PC-9 (cell line): ENCODE measurements around the gene POMT1. TPM values are rescaled to one million over a fixed set of nuclear protein-coding genes. Genes with fewer than 3 reads are reported as not detected.

Experiments
- BruUV-seq: library from RNA; stranded (reverse); fragments of 400-500 nt; replicated peaks from 2 replicates; lab custom pipeline; 2021; lab: Mats Ljungman, UMichigan
- CTCF ChIA-PET: fragments of 300-600 bp; sonication (Branson Sonifier 250); formaldehyde crosslinking; loops from one replicate; lab custom pipeline; 2022; ENCODE audit warnings: antibody characterized with exemption; lab: Charles Lee
- POLR2A ChIA-PET: fragments of 300-600 bp; sonication (Branson Sonifier 250); formaldehyde crosslinking; loops from one replicate; lab custom pipeline; 2022; ENCODE audit warnings: antibody characterized with exemption; ENCODE audit not compliant: unreplicated experiment; lab: Charles Lee
- DNase-seq, 2 experiments: peaks; one replicate each; pipeline versions ENCODE4 v3.0.0 to v3.0.0-alpha.2; 2015 to 2022; ENCODE audit warnings: mixed read lengths in 1 of 2
- H2AFZ ChIP-seq: fragments of 200-600 bp; sonication (generic); 2 replicates; pipeline ENCODE4 v1.8.1; 2017; ENCODE audit warnings: antibody characterized with exemption
- H3F3A ChIP-seq: fragments of 200-600 bp; sonication (generic); 2 replicates; pipeline ENCODE4 v1.8.1; 2017; ENCODE audit warnings: antibody characterized with exemption, mild to moderate bottlenecking, low read depth; ENCODE audit not compliant: insufficient read depth
- H3K27ac ChIP-seq: fragments of 200-600 bp; sonication (generic); 2 replicates; pipeline ENCODE4 v1.6.1; 2016; ENCODE audit warnings: mixed run types
- H3K27me3 ChIP-seq: fragments of 200-600 bp; sonication (generic); 2 replicates; pipeline ENCODE4 v1.6.1; 2016; ENCODE audit warnings: low read depth, mixed run types; ENCODE audit not compliant: insufficient read depth
- H3K36me3 ChIP-seq: fragments of 200-600 bp; sonication (generic); 2 replicates; pipeline ENCODE4 v1.6.1; 2016; ENCODE audit warnings: low read depth, mixed run types
- H3K4me1 ChIP-seq: fragments of 200-600 bp; sonication (generic); replicated peaks from 2 replicates; pipeline ENCODE4 v1.6.1; 2016; ENCODE audit warnings: mixed run types; ENCODE audit not compliant: insufficient read depth
- H3K4me2 ChIP-seq: fragments of 200-600 bp; sonication (generic); 2 replicates; pipeline ENCODE4 v1.6.1; 2017; ENCODE audit warnings: mixed run types
- H3K4me3 ChIP-seq: fragments of 200-600 bp; sonication (generic); 2 replicates; pipeline ENCODE4 v1.6.1; 2016; ENCODE audit warnings: mixed run types
- H3K79me2 ChIP-seq: fragments of 200-600 bp; sonication (generic); 2 replicates; pipeline ENCODE4 v1.6.1; 2017; ENCODE audit warnings: low read depth, mixed run types
- H3K9me2 ChIP-seq: fragments of 200-600 bp; sonication (generic); 2 replicates; pipeline ENCODE4 v1.8.1; 2017; ENCODE audit warnings: mild to moderate bottlenecking; ENCODE audit not compliant: insufficient read depth
- H3K9me3 ChIP-seq: fragments of 200-600 bp; sonication (generic); 2 replicates; pipeline ENCODE4 v1.8.1; 2016; ENCODE audit warnings: low read depth; ENCODE audit not compliant: insufficient read depth
- H4K20me1 ChIP-seq: fragments of 200-600 bp; sonication (generic); 2 replicates; pipeline ENCODE4 v1.8.1; 2017; ENCODE audit not compliant: insufficient read depth
- EZH2 ChIP-seq: fragments of 200-600 bp; sonication (generic); IDR thresholded peaks from 2 replicates; pipeline ENCODE4 v1.8.0; 2017; ENCODE audit warnings: antibody characterized with exemption, low read depth
- intact Hi-C: fragments of 100-400 bp; cut with micrococcal nuclease; formaldehyde crosslinking; loops from one replicate; pipeline ENCODE4 v1.10.0; 2022; ENCODE audit not compliant: unreplicated experiment
- total RNA-seq: library from RNA; stranded (reverse); gene quantifications from 2 replicates; pipeline ENCODE4 v1.2.3, GENCODE V29; 2021
- TF ChIP-seq, protein P1 (sequence below): fragments of 200-600 bp; sonication (generic); conservative IDR thresholded peaks from 2 replicates; pipeline ENCODE4 v1.6.1; 2017; ENCODE audit warnings: mixed run types, antibody characterized with exemption, mild to moderate bottlenecking, moderate library complexity

POMT1 gene
- total RNA-seq, 1 experiment from 2014 or later: 35.3 TPM

DNA sequence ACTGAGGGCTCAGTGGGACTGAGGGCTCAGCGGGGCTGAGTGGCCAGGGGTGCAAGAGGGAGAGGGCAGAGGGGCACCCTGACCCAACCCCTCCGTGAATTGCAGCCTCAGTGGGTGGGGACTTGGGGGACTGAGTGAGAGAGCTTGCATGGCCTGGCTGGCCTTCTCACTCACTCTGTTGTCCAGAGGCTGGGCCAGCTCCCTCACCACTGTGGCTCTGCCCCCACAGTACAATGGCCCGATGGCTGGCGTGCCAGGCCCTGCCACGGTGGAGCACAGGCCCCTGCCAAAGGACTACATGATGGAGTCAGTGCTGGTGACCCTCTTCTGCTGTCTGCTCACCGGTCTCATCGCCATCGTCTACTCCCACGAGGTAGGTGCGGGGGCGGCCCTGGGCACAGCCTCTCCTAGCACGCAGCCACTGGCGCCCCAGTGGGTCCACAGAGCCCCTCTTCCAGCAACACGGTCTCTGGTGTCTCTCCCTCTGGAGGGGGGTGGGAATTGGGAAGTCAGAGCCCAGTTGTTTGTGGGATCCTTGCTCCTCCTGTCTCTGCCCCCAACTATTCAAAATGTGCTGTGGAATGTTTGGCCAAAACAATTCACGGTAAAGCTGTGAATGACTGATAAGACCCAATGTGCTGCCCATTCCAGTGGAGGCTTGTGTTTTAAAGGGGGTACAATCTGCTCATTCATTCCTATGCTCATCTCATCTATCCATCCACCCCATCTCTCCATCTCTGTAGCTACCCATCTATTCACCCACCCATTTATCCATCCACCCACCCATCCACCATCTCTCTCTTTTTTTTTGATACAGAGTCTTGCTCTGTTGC is 53.3 kb downstream of the POMT1 start:
- H3K9me2 ChIP-seq: no peaks in the 10 kb centered on the region
- BruUV-seq: no TSS peak
- DNase-seq: no peak
- H3K27me3 ChIP-seq: peaks cover 6% of the 10 kb centered on the region; the same call in 1 of the 2 replicates
- ChIA-PET CTCF (interaction anchor here (0.6 kb wide), 1 partner anchor 821 kb away, joined by 3 read pairs; no protein-coding TSS in a partner anchor), POLR2A (no interaction called here)
- H3K36me3 ChIP-seq: no peaks in the 10 kb centered on the region
- intact Hi-C loops: no loop called here
- no peaks in the 10 kb centered on the region for H3K79me2 ChIP-seq
- H3K9me3 ChIP-seq: no peaks in the 10 kb centered on the region
- no peak overlapping the region for H2AFZ ChIP-seq
- H4K20me1 ChIP-seq: no peaks in the 10 kb centered on the region
- H3K4me1 ChIP-seq: peaks cover 6% of the 10 kb centered on the region
- H3K4me3 ChIP-seq: no peak overlapping the region
- no peak overlapping the region for H3K4me2 ChIP-seq
- no peak overlapping the region for H3K27ac ChIP-seq
- TF ChIP-seq EZH2: no peak
- TF ChIP-seq, protein P1, sequence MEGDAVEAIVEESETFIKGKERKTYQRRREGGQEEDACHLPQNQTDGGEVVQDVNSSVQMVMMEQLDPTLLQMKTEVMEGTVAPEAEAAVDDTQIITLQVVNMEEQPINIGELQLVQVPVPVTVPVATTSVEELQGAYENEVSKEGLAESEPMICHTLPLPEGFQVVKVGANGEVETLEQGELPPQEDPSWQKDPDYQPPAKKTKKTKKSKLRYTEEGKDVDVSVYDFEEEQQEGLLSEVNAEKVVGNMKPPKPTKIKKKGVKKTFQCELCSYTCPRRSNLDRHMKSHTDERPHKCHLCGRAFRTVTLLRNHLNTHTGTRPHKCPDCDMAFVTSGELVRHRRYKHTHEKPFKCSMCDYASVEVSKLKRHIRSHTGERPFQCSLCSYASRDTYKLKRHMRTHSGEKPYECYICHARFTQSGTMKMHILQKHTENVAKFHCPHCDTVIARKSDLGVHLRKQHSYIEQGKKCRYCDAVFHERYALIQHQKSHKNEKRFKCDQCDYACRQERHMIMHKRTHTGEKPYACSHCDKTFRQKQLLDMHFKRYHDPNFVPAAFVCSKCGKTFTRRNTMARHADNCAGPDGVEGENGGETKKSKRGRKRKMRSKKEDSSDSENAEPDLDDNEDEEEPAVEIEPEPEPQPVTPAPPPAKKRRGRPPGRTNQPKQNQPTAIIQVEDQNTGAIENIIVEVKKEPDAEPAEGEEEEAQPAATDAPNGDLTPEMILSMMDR: no peak
- H3F3A ChIP-seq: 0 out of 2 replicates have a peak, but pooled peaks cover 3% of the 10 kb centered on the region

DNA sequence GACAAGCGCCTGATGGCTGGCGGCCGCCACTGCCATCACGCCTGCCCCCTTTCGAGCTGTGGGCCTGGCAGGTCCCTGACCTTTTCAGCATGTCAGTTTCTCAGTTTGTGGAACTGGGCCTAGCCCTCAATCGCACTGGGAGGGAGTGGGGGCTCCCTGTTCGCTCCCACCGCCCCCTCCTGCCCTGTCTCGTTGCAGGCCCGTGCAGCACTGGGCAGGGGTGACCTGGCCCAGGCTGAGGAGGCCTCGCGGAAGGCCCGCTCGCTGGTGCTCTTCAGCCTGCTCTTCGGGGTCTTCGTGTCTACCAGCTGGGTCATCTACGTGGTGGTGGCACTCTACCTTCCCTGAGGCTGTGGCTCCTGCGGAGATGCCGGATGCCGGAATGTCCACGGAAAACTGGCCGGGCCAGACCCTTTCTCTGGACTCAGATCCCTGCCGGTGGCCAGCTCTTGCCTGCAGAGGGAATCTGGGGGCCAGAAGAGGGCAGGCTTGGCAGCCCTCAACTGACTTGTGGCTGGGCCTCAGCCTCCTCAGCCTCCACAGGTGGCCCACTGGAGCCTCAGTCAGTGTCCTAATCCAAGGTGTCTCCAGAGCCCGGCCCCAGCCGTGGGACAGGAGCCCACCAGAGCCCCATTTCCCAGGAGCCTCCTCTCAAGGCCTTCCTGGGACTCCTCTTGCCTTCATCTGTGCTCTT is 55.3 kb downstream of the POMT1 start:
- ChIA-PET CTCF (interaction anchor here (0.6 to 0.7 kb wide), 2 partner anchors 679 to 1111 kb away, joined by 3 to 5 read pairs; no protein-coding TSS in a partner anchor), POLR2A (interaction anchor here (0.6 kb wide), 1 partner anchor 266 kb away, joined by 5 read pairs; no protein-coding TSS in a partner anchor)
- no peak for DNase-seq
- intact Hi-C loops: no loop called here
- H3K27ac ChIP-seq: no peak overlapping the region
- no peak overlapping the region for H3K4me2 ChIP-seq
- no peaks in the 10 kb centered on the region for H4K20me1 ChIP-seq
- TF ChIP-seq, protein P1: no peak
- TF ChIP-seq EZH2: no peak
- H3K4me3 ChIP-seq: no peak overlapping the region
- H3K9me3 ChIP-seq: no peaks in the 10 kb centered on the region; the same call in 1 of the 2 replicates
- no peaks in the 10 kb centered on the region for H3K9me2 ChIP-seq
- H3K36me3 ChIP-seq: no peaks in the 10 kb centered on the region
- no peak overlapping the region for H2AFZ ChIP-seq
- no TSS peak for BruUV-seq
- H3K4me1 ChIP-seq: peaks cover 20% of the 10 kb centered on the region
- H3K79me2 ChIP-seq: no peaks in the 10 kb centered on the region
- H3F3A ChIP-seq: peaks cover 11% of the 10 kb centered on the region
- H3K27me3 ChIP-seq: no peaks in the 10 kb centered on the region

GRCh38 chr9:131559421-131560000 is 56.8 kb downstream of the POMT1 start:
- no peaks in the 10 kb centered on the region for H4K20me1 ChIP-seq
- H3K79me2 ChIP-seq: no peaks in the 10 kb centered on the region
- H2AFZ ChIP-seq: no peak overlapping the region
- no peak overlapping the region for H3K27ac ChIP-seq
- H3K4me3 ChIP-seq: no peak overlapping the region
- no peak for TF ChIP-seq EZH2
- TF ChIP-seq, protein P1: no peak
- no peaks in the 10 kb centered on the region; the same call in 1 of the 2 replicates for H3K9me3 ChIP-seq
- H3K27me3 ChIP-seq: no peaks in the 10 kb centered on the region
- ChIA-PET CTCF (no interaction called here), POLR2A (no interaction called here)
- no peak overlapping the region for H3K4me2 ChIP-seq
- intact Hi-C loops: no loop called here
- no peak for DNase-seq
- peaks cover 11% of the 10 kb centered on the region for H3F3A ChIP-seq
- no peaks in the 10 kb centered on the region for H3K36me3 ChIP-seq
- peaks cover 20% of the 10 kb centered on the region for H3K4me1 ChIP-seq
- no TSS peak for BruUV-seq
- H3K9me2 ChIP-seq: no peaks in the 10 kb centered on the region
